Suppressor macrophage treated with lipopolysaccharide for 4 hours (primary cell): Measurements from ENCODE around the gene ACTR5.
"Not testable (repeated sequence)": the region's sequence is repeated elsewhere in the genome, so short reads cannot be mapped to it uniquely, and the experiment has no call there.

ENCODE experiments used
- DNase-seq: peaks from one replicate; pipeline ENCODE4 v3.0.0-alpha.2; 2020

The ACTR5 gene

DNA sequence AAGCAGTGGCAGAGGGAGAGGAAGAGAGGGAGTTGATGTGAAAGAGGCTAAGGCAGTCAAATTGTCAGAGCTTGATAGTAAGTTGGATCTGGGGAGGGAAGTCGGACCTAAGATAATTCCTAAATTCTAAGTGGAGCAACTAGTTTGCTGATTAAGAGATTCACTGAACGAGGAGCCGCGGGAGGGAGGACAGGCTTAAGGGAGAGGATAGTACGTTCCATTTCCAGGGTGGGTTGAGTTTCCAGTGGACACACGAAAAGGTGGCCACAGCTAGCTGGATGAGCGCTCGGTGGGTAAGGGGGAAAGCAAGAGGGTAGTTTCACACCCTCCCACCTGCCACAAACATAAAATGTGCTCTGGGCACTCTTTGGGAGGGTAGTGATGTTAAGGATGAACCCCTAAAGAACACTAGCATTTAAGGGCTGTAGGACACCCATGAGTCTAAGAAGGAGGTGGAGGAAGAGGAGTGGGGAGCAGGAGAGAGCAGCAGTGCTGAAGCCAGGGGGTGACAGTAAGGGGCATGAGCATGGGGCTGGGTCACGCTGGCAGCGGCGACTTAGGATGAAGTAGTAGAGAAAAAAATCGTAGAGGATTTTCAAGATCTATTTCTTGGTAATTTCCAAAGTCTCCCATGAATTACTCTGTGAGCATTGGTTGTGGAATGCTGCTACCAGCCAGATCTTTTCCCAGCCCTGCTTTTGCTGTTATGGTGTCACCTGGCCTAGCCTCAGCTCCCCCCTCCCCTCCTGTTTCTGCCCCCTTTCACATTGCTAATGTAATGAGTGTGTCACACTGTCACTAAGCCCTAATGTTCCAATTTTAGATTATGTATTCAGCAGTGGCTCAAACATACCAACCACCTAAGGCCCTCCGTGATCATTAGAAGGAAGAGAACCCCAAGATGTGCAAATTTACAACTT is 21.4 kb downstream of the ACTR5 start:
- DNase-seq: no peak

DNA sequence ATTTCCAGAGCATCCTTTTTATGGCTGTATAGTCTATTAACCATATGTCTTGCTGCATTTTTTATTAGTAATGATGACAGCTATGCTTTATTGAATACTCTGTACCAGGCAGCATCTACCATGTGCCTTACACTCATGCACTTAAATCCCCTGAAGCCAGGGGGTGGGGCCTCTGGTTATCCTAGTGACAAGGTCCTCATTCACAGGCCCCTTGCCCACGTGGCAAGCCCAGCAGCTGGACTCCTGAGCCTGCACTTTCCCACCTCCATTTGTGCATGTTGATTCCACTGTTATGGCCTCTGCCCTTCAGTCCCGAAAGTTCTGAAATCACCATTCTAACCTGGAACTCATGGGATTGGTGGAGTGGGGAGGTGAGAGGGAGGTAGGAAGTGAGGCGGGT is 22.3 kb downstream of the ACTR5 start:
- no peak for DNase-seq

DNA sequence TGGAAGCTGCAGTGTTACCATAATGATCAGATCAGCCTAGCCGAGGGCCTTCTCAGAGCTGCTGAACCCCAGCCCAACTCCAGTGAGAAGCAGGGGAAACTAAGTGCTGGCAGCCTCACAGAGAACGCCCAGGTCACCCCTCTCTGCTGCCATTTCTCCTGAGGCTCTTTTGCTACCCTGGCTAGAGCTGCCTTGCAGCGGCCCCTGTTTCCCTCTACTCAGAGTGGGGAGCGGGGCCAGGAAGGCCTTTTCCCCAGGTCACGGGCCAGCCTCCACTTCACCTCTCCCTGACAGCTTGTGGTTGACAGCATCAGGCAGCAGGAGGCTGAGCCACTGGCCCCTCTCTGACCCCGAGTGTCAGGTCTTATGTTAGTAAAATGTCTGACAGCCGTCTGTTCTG is 22.7 kb downstream of the ACTR5 start:
- DNase-seq: no peak

DNA sequence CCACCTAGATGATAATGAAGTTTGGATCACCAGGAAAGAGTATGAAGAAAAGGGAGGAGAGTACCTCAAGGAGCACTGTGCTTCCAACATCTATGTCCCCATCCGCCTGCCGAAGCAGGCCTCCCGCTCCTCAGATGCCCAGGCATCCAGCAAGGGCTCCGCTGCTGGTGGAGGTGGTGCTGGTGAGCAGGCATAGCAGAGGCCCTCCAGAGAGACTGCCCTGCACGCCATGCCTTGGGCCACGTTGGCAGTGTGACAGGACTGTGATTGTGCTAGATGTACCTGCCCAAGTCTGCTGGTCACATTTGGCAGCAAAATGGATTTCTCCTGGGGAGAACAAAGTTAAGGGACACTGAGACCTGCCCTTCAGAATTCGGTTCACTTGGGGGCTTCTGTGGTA is 23.4 kb downstream of the ACTR5 start:
- DNase-seq: no peak

DNA sequence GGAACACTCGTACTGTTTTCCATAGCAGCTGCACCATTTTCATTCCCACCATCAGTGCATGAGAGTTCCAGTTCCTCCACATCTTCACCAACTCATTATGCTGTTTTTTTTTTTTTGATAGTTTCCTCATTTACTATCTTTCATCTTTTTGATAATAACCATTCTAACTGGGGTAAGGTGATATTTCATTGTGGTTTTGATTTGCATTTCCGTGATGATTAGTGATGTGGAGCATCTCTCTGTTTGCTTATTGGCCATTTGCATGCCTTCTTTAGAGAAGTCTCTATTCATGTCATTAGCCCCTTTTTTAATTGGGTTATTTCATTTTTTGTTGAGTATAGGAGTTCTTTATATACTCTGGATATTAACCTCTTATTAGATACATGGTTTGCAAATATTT is 25.9 kb downstream of the ACTR5 start:
- no peak for DNase-seq

DNA sequence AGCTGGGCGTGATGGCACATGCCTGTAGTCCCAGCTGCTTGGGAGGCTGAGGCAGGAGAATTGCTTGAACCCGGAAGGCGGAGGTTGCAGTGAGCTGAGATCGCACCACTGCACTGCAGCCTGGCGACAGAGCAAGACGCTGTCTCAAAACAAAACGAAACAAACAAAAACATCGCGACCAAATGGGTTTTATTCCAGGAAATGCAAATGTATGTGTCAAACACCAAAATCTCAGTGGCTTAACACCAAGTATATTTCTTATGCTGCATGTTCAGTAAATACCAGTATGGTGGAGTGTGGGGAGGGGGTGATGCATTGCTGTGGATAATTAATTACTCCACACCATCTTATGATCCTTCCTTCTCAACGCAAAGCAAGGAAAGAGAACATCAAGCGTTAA is 28.1 kb downstream of the ACTR5 start:
- DNase-seq: no peak

- no peak for DNase-seq
Observed at GRCh38 chr20:38779247-38780097, 31.2 kb downstream of the ACTR5 start.

DNA sequence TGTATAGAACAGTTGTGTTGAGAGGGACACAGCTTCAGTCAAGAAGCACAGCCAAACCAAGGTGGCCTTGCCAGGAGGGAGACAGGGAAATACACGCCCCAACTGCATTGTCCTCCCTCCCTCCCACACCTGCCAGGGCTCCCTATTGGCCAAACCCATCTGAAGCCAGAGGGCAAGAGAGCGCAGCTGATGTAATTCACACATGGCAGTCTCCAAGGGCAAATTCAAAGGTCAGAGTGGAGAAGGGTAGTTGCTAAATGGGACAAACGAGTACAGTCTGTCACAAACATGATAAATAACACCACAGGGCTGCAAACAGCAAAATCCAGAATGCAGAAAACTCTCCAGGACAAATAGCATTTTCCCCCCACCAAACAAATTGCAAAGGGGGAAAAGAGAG is 34.0 kb downstream of the ACTR5 start:
- no peak for DNase-seq

GRCh38 chr20:38787870-38788269 is 39.6 kb downstream of the ACTR5 start:
- no peak for DNase-seq

DNA sequence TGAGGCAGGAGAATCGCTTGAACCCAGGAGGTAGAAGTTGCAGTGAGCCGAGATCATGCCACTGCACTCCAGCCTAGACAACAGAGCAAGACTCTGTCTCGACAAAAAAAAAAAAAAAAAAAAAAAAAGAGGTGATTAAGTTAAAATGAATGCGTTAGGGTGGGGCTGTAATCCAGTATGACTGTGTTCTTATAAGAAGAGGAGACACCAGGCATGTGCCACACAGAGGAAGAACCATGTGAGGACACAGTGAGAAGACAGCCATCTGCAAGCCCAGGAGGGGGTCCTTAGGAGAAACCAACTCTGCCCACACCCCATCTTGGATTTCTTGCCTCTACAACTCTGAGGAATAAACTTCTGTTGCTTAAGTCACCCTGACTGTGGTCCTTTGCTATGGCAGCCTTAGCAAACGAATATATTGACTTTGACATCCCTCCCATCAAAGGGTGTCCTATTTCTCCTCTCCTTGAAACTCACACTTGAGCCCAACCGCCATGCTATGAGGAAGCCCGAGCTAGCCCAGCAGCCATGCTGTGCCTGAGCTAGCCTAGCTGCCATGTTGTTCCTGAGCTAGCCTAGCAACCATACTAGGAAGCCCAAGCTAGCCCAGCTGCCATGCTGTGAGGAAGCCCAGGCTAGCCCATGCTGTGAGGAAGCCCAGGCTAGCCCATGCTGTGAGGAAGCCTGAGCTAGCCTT is 41.4 kb downstream of the ACTR5 start:
- DNase-seq: no peak

- DNase-seq: no peak
Observed at GRCh38 chr20:38790200-38791053, 42.2 kb downstream of the ACTR5 start.

GRCh38 chr20:38791291-38791690 is 43.0 kb downstream of the ACTR5 start:
- DNase-seq: no peak

GRCh38 chr20:38791940-38792339 is 43.7 kb downstream of the ACTR5 start:
- no peak for DNase-seq

DNA sequence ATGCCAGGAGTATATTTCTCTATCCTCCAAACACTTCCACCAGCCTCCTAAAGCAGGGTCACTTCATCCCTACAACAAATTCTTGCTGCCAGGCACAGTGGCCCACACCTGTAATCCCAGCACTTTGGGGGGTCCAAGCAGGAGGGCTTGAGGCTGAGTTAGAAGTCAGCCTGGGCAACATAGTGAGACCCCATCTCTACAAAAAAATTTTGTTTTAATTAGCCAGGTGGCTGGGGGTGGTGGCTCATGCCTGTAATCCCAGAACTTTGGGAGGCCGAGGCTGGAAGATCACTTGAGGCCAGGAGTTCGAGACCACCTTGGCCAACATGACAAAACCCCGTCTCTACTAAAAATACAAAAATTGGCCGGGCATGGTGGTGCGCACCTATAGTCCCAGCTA is 45.8 kb downstream of the ACTR5 start:
- not testable (repeated sequence) for DNase-seq

DNA sequence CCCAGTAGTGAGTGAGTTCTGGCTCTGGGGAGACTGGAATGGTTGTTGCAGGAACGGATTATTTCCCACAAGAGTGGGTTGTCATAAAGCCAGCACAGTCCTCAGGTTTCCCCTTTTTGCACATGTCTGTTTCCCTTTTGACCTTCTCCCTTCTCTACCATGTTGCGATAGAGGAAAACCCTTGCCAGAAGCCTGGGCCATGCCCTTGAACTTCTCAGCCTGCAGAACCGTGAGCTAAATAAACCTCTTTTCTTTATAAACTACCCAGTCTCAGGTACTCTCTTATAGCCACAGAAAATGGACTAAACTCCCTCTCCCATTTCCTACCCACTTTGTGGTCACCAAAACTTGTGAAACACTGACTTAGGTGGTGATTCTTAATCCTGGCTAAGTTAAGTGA is 50.0 kb downstream of the ACTR5 start:
- DNase-seq: no peak

GRCh38 chr20:38799203-38799602 is 50.9 kb downstream of the ACTR5 start:
- DNase-seq: peak; percentile 13

GRCh38 chr20:38800882-38801281 is 52.6 kb downstream of the ACTR5 start:
- no peak for DNase-seq

DNA sequence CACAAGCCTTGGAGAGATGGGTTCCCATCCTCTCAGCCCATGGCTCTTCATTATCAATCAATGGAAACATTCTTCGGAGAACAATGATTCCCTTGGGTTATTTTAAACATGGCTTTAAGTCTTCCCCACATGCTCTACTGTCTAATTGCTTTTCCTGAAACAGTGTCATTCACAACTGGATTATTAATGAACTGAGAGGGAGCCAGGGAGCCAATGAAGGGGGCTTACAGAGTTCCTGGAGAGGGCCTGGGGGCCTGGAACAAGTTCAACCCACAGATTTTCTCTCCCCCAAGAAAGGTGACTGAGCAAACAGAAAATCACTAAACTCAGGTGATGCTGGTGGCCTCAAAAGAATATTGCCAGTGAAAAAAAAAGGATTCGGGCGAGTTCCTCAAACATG is 56.0 kb downstream of the ACTR5 start:
- DNase-seq: no peak

DNA sequence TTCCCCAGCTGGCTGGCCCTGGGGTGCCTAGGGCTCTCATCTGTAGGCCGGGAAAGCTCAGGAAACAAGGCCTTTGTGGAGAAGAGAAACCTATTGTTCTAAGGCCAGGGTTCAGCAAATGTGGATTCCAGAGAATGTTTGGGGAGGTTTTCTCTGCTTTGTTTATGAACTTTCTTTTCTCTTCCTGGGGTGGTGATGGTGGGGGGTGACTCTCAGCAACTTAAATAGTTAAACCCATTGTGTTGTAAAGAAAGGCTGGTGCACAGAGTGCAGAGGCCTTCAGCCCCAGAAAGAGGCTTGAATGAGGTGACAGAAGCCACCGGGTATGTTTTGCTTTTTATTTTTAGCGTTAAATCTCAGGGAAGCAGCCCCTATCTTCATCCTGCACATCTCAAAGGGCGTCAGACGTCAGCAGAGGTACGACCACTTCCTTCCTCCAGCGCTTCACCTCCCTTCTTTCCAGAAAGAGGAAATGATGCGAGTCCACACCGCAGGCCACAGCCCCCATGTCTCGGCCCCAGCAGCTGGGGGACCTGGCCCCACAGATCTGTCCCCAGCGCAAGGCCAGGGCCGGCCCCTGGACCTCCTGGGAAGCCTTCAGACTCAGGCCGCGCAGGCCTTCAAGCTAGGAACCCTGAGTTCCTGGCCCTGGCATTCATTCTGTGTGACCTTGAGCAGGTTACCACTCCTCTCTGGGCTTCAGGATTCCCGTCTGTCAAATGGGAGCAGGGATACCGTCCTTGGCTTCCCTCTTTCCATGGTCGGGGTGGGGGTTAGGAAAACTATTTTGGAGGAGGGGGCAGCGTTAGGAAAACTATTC is 56.6 kb downstream of the ACTR5 start:
- DNase-seq: peak; percentile 6

DNA sequence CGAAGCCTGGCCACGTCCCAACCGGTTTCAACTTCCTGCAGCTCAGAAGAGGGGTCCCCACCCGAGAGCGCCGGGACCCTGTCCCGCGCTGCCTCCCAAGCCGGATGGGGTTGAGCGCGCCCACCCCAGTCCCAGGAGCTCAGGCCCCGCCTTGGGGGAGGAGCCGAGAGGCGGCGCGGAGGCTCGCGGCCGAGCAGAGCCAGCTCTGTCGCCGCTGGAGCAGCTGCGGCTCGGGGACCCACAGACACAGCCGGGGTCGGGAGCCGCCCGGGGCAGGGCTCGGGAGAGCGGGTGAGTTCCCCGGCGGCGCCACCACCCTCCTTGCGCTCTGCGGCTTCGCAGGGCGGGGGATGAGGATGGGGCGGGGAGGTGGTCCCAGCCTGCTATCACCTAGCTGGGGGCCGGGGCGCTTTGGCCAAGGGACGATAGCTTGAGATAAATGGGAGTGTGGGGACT is 57.3 kb downstream of the ACTR5 start, which contains the start of gene PPP1R16B:
Gene PPP1R16B, plus strand, starts transcription at position 196 of the 456 bp plus-strand sequence. CDS start 30,229 bp downstream, outside the sequence.
- peak; percentile 46 for DNase-seq
